WTC11 (cell line): ENCODE measurements around the gene SMLR1. TPM values are rescaled to one million over a fixed set of nuclear protein-coding genes. Genes with fewer than 3 reads are reported as not detected.

Source experiments
- ATAC-seq: fragments of 200-7000 bp; cut with Tn5 transposase; 2 replicates; pipeline ENCODE4 v1.10.0; 2021; ENCODE audit warnings: mild to moderate bottlenecking, moderate library complexity
- CTCF ChIA-PET: fragments of 300-600 bp; sonication (Branson Sonifier 250); formaldehyde crosslinking; loops from one replicate; lab custom pipeline; 2021; ENCODE audit warnings: antibody characterized with exemption; lab: Charles Lee
- POLR2A ChIA-PET: fragments of 350-600 bp; sonication (Branson Sonifier 250); formaldehyde crosslinking; loops from one replicate; lab custom pipeline; 2021; ENCODE audit warnings: antibody characterized with exemption; lab: Charles Lee
- DNase-seq: peaks from one replicate; pipeline ENCODE4 v3.0.0; 2021; ENCODE audit warnings: low spot score
- H3K27ac Mint-ChIP-seq: 2 replicates; pipeline ENCODE4 v1.8.0; 2021; ENCODE audit warnings: mixed read lengths
- H3K27me3 Mint-ChIP-seq: 2 replicates; pipeline ENCODE4 v1.8.0; 2021; ENCODE audit warnings: low read depth, mild to moderate bottlenecking, moderate library complexity, mixed read lengths
- H3K36me3 Mint-ChIP-seq: 2 replicates; pipeline ENCODE4 v1.8.0; 2021; ENCODE audit warnings: mixed read lengths
- H3K4me1 Mint-ChIP-seq: 2 replicates; pipeline ENCODE4 v1.8.0; 2022; ENCODE audit warnings: mixed read lengths
- H3K4me3 Mint-ChIP-seq: 2 replicates; pipeline ENCODE4 v1.8.0; 2021; ENCODE audit warnings: mild to moderate bottlenecking, moderate library complexity, mixed read lengths
- H3K9me3 Mint-ChIP-seq: 2 replicates; pipeline ENCODE4 v1.8.0; 2021; ENCODE audit warnings: mixed read lengths
- FOXK1 ChIP-seq: sonication (generic); formaldehyde crosslinking; IDR thresholded peaks from 2 replicates; pipeline ENCODE4 v1.8.0; 2022; ENCODE audit warnings: mild to moderate bottlenecking, moderate library complexity, missing genetic modification reagents
- MXD4 ChIP-seq: fragments of 250-450 bp; sonication (Bioruptor Pico); IDR thresholded peaks from 2 replicates; pipeline ENCODE4 v1.8.0; 2021; ENCODE audit warnings: mild to moderate bottlenecking, moderate library complexity, borderline replicate concordance
- NFE2L1 ChIP-seq: sonication (generic); formaldehyde crosslinking; IDR thresholded peaks from 2 replicates; pipeline ENCODE4 v1.8.1; 2023; ENCODE audit warnings: missing genetic modification reagents
- NFYB ChIP-seq: sonication (generic); formaldehyde crosslinking; conservative IDR thresholded peaks from 2 replicates; pipeline ENCODE4 v1.8.0; 2022; ENCODE audit warnings: low read depth, missing genetic modification reagents
- RELA ChIP-seq: sonication (generic); formaldehyde crosslinking; IDR thresholded peaks from 2 replicates; pipeline ENCODE4 v1.8.1; 2022; ENCODE audit warnings: missing genetic modification reagents, mild to moderate bottlenecking, borderline replicate concordance
- TEAD4 ChIP-seq: sonication (generic); formaldehyde crosslinking; IDR thresholded peaks from 2 replicates; pipeline ENCODE4 v1.8.0; 2022; ENCODE audit warnings: mild to moderate bottlenecking, missing genetic modification reagents
- USF1 ChIP-seq: sonication (generic); formaldehyde crosslinking; IDR thresholded peaks from 2 replicates; pipeline ENCODE4 v1.8.0; 2022; ENCODE audit warnings: mild to moderate bottlenecking, missing genetic modification reagents
- USF2 ChIP-seq: sonication (generic); formaldehyde crosslinking; IDR thresholded peaks from 2 replicates; pipeline ENCODE4 v1.8.1; 2023; ENCODE audit warnings: mild to moderate bottlenecking, missing genetic modification reagents, moderate library complexity
- ZNF396 ChIP-seq: fragments of 250-450 bp; sonication (Bioruptor Pico); IDR thresholded peaks from 2 replicates; pipeline ENCODE4 v1.8.0; 2021; ENCODE audit warnings: mild to moderate bottlenecking, moderate library complexity, borderline replicate concordance
- ZNF532 ChIP-seq: fragments of 250-450 bp; sonication (Bioruptor Pico); IDR thresholded peaks from 2 replicates; pipeline ENCODE4 v1.9.0; 2021; ENCODE audit warnings: mild to moderate bottlenecking, borderline replicate concordance
- total RNA-seq: library from RNA; stranded (reverse); gene quantifications from 3 replicates; pipeline ENCODE4 v1.2.3, GENCODE V29; 2021
- TF ChIP-seq, protein P1 (sequence below): sonication (generic); formaldehyde crosslinking; IDR thresholded peaks from 2 replicates; pipeline ENCODE4 v1.8.1; 2023; ENCODE audit warnings: mild to moderate bottlenecking, missing genetic modification reagents, borderline replicate concordance
- TF ChIP-seq, protein P2 (sequence below): sonication (generic); formaldehyde crosslinking; IDR thresholded peaks from 2 replicates; pipeline ENCODE4 v1.8.0; 2022; ENCODE audit warnings: mild to moderate bottlenecking, missing genetic modification reagents

SMLR1 gene
- total RNA-seq, 1 experiment from 2014 or later: not detected

- TF ChIP-seq USF1 (CRISPR knock-in tag) (no peak), FOXK1 (CRISPR knock-in tag) (no peak)
- TF ChIP-seq, protein P1, sequence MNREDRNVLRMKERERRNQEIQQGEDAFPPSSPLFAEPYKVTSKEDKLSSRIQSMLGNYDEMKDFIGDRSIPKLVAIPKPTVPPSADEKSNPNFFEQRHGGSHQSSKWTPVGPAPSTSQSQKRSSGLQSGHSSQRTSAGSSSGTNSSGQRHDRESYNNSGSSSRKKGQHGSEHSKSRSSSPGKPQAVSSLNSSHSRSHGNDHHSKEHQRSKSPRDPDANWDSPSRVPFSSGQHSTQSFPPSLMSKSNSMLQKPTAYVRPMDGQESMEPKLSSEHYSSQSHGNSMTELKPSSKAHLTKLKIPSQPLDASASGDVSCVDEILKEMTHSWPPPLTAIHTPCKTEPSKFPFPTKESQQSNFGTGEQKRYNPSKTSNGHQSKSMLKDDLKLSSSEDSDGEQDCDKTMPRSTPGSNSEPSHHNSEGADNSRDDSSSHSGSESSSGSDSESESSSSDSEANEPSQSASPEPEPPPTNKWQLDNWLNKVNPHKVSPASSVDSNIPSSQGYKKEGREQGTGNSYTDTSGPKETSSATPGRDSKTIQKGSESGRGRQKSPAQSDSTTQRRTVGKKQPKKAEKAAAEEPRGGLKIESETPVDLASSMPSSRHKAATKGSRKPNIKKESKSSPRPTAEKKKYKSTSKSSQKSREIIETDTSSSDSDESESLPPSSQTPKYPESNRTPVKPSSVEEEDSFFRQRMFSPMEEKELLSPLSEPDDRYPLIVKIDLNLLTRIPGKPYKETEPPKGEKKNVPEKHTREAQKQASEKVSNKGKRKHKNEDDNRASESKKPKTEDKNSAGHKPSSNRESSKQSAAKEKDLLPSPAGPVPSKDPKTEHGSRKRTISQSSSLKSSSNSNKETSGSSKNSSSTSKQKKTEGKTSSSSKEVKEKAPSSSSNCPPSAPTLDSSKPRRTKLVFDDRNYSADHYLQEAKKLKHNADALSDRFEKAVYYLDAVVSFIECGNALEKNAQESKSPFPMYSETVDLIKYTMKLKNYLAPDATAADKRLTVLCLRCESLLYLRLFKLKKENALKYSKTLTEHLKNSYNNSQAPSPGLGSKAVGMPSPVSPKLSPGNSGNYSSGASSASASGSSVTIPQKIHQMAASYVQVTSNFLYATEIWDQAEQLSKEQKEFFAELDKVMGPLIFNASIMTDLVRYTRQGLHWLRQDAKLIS (CRISPR knock-in tag): no peak
- H3K9me3 Mint-ChIP-seq: no peaks in the 10 kb centered on the region
- H3K4me1 Mint-ChIP-seq: peaks cover 39% of the 10 kb centered on the region
- no peak; the same call in 1 of the 2 replicates for ATAC-seq
- no peak overlapping the region for H3K4me3 Mint-ChIP-seq
- POLR2A ChIA-PET: no interaction called here
- no peaks in the 10 kb centered on the region for H3K27me3 Mint-ChIP-seq
- no peaks in the 10 kb centered on the region for H3K36me3 Mint-ChIP-seq
- H3K27ac Mint-ChIP-seq: no peak overlapping the region
- DNase-seq: no peak
- CTCF ChIA-PET: no interaction called here
Observed at GRCh38 chr6:130839379-130839778, 12.2 kb downstream of the SMLR1 start.

GRCh38 chr6:130840050-130840449 lies 12.8 kb downstream of the SMLR1 start:
- CTCF ChIA-PET: no interaction called here
- Mint-ChIP-seq H3K9me3 (no peaks in the 10 kb centered on the region), H3K4me1 (peaks cover 39% of the 10 kb centered on the region), H3K27ac (peak overlapping the region; percentile 52), H3K4me3 (no peak overlapping the region), H3K27me3 (no peaks in the 10 kb centered on the region), H3K36me3 (no peaks in the 10 kb centered on the region)
- TF ChIP-seq ZNF532 (CRISPR knock-in tag) (no peak), MXD4 (no peak), RELA (CRISPR knock-in tag) (no peak), NFYB (no peak), TEAD4 (no peak), NFE2L1 (CRISPR knock-in tag) (no peak), ZNF396 (CRISPR knock-in tag) (no peak), USF2 (CRISPR knock-in tag) (no peak)
- TF ChIP-seq, protein P2, sequence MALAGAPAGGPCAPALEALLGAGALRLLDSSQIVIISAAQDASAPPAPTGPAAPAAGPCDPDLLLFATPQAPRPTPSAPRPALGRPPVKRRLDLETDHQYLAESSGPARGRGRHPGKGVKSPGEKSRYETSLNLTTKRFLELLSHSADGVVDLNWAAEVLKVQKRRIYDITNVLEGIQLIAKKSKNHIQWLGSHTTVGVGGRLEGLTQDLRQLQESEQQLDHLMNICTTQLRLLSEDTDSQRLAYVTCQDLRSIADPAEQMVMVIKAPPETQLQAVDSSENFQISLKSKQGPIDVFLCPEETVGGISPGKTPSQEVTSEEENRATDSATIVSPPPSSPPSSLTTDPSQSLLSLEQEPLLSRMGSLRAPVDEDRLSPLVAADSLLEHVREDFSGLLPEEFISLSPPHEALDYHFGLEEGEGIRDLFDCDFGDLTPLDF (CRISPR knock-in tag): no peak
- ATAC-seq (no peak), DNase-seq (no peak)
- POLR2A ChIA-PET: no interaction called here
